Measurements from ENCODE around the gene RTN1.
A peak's percentile ranks its signal among the peaks of the same experiment; 100 is the strongest.

RTN1 gene

DNA sequence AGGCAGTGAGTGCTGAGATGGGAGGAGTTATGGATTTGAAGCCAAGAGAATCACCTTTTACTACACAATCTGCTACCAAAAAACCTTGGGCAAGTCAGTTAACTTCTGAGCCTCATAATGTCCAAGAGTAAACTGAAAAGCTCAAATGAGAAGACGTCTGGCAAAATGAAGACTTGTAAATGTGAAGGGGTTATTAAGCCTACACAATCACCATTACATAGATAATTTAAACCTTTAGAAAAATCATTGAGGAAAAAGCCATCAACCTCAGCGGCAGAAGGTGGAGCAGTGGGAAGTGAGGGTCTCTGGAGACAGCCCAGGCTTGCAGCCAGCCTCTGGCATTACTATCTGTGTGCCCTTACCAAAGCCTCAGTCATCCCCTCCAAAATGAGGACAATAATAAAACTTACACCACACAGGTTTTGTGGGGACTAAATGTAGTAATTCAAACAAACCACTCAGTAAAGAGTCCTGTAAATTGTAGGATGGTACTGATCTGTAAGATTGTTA is 243.5 kb downstream of the RTN1 start:
- no peak for DNase-seq

DNA sequence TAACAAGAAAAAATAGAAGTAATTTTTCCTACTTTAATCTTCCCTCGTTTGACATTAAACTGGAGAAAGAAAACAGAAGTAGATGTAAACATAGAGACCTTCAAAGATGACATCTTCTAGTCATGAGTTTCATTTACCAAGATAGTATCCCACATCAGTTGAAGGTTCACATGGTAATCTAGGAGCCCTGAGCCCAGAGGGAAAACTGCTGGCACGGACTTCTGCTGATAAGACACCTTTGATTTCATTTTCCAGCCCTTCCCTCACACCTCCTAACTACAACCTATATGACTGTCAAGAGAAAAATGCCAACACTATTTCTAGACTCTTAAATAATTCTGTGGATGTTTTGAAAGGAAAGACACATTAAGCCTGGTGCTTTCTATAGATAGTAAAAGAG is 247.9 kb downstream of the RTN1 start:
- DNase-seq, result no peak

DNA sequence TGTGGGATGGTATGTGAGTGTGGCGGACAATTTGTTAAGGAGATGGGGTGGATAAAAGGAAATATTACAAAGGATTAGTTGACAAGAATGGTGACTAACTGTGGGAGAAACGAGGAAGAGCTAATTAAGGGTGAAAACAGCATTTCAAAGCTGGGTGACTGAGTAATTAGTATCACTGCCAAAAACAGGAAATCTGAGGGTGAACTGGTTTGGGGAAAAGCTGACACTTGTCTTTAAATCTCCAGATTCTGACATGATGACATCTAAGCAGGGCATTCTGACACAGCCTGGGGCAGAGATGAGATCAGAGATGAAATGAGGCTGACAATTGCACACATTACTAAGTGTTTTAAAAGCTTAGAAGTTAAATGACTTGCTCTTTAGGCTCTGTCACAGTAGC is 251.5 kb downstream of the RTN1 start:
- DNase-seq, result peak; percentile 62 to 67

DNA sequence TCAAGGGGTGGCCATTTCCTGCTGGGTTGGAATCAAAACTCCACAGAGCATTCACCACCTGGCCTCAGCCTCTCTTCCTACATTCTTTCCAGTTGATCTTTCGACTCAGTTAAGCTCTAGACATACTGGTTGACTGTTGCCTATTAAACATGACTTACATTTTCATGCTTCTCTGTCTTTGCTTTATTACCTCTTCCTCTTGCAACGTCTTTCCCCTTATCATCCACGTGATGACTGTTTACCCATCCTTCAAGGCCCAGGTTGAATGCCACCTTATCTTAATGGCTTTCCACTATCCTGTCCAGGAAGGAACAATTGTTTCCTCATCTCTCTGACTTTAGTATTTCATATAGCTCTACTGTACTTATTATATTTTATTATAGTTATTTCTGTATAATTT is 269.5 kb downstream of the RTN1 start:
- no peak for DNase-seq

DNA sequence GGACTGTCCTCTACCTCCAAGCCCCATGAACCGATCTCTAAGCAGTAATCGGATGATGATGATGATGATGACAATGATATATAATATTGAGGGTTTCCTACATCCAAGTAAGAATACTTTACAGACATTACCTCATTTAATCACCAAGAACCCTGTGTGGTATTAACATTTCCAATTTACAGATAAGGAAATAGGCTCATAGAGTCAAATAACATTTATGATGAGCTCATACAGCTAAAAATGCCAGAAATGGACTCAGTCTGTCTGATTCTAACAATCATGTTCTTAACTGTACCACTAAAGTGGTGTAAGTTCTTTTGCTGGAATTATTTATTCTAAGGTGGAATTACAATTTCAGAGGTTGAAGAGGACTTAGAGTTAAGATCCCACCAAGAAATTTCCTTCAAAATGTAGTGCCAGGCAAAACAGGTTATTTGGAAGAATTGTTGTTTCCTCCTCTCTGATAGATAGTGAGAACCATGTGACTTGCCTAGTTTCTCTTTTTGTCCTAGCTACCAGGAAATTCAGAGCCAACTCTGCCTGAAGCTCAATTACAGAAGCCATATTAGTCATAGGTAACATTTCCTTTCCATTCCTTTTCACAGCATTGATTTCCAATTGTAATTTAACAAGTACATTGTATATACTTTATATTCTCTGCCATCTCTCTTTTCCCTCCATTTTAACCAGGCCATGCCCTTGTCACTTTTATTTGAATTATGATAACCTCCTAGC is 270.2 kb downstream of the RTN1 start:
- DNase-seq, result no peak

DNA sequence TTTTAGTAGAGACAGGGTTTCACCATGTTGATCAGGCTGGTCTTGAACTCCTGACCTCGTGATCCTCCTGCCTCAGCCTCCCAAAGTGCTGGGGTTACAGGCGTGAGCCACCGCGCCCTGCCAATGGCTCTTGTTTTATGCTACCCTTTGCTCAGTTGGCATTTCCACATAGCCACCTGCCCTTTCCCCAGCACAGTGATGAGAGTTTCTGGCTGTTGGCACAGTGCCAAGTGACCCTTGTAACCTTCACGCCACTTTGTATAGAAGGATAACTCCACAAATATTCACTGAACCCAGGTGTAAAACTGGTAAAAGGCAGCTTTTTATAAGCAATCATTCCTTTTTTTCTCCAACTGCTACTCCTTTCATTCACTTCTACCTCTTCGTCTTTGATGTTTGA is 275.5 kb downstream of the RTN1 start:
- no peak for DNase-seq

DNA sequence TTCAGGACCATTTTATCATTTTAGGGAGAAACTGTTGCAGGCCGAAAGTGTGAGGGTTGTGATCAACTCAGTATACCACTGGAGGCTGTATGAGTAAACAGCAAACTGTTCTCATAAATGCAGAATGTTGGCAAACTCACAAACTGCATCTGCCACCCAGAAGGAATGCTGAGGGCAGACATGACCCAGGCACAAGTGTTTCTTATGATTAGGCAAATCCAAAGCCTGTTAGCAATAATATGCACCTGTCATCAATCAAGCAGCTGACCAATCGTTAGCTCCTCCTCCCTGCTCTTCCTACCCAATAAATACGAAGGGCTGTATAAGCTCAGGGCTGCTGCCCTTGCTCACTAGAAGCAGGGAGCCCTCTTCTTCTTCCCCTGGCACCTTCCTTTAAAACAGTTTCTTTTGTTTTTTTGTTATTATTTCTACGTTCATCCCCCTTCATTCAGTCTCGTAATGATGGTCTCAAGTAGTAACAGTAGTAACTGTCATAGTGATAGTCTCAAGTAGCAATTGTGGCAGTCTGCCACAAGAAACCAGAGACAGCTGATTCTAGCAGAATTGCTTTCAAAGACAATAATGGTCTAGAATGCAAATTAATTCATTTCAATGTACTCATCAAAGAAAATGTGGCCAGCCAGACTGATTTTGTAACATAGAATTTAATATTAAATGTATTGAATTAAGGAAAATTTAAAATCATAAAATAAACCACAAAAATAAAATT is 278.8 kb downstream of the RTN1 start:
- no peak for DNase-seq

DNA sequence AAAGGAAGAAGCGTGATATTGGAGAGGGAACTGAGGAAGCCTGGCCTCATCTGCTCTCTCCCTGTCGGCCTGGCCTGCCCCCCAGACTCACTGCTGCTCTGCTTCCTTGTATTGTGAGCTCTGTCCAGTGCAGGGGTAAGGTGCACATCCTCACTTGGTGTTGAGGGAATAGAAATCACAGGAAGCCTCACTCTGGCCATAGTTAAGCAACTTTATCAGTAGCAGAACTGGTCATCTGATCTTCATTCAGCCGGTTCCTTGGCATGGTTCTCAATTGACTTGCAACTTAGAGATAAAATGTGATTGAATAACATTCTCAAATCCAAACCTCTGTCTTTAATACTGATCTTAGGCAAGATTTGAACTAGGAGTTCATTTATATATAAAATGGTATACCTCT is 282.5 kb downstream of the RTN1 start:
- peak; percentile 33 to 42 for DNase-seq

DNA sequence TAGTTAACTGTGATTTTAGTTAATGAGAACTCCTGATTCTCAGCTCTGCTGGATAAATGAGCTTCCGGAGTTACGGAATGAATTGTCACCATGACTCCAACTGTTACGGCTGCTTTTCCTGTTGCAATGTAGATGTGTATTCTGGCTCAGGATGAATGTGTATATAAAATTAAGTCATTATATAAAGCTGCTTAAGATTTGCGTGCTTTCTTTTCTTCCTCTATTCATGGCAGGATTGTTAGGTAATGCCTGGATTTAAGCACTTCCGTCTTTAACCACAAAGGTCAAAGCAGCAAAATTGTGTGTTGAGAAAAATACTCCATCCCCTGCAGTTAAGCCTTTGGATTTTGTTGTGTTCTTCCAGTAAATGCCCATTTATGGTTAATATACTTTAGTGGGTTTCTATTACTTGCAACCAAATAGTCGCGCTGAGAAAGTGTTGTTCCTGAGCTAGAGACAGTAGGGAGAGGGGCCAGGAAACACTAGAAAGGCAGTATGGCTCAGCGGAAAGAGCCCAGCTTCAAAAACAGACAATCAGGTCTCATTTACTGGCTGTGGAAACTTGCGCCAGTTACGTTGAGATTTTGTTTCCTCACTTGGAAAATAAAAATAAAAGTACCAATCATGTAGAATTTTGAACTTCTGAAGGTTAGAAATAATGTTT is 284.6 kb downstream of the RTN1 start:
- DNase-seq, result peak; percentile 65 to 77

DNA sequence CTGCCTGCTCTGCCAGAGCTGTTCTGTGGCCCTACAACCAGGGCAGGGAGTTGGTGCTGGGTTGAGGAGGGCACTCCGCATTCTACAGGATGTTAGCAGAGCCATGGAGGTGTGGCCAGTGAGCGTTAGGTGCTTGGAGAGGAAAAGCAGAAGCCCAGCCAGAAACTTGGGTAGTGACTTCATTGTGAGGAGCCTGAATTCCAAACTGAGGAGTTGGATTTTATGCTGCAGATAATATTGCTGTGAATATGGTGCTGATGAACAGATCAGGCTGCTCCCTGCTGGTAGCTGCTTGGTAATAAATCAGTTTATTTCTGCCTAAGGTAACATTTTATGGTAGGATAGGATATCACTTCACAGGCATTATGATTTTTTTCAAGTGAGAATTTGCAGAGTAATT is 286.8 kb downstream of the RTN1 start:
- peak in 1 of 2 donors; percentile 24 for DNase-seq

DNA sequence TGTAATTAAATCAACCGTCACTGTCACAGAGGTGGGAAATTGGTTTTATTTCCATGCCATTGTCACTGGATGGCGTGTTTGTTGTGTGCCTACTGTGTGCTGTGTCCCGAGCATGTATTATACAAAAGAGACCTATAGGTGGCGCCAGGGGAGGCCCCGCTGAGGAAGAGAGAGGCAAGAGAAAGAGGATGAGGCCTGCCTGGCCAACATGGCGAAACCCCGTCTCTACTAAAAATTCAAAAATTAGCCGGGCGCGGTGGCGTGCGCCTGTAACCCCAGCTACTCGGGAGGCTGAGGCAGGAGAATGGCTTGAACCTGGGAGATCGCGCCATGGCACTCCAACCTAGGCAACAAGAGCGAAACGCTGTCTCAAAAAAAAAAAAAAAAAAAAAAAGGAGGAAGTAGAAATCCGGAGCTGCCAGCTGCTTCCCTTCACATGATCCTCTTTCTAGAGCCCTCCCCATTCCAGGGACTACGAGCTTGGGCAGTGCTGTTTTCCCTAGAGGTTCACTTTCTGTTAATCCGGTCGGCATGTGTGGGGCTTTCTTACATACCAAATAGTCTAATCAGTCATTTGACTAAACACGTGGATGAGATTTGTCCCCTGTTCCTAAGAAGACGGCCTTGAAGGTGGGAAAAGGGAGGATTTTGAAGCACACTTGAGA is 287.6 kb downstream of the RTN1 start:
- DNase-seq, result peak; percentile 61 to 64

DNA sequence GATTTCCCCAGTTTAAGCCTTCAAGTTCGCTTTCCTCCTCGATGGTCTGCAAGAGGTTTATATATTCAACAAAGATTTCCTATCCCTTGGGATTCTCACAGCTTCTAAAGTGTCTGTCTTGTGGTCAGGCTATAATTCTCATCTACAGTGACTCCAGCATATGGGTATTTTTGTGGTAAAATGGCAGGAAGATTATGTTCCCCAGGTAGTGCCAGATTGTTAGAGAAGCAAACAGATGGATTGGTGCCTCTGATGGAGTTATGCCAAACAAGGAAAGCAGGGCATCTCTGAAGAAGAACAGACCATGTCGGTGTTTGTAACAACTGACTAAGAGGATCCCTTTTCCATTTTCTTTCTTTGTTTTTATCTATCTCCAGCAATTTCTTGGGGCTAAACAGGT is 288.4 kb downstream of the RTN1 start:
- no peak for DNase-seq

DNA sequence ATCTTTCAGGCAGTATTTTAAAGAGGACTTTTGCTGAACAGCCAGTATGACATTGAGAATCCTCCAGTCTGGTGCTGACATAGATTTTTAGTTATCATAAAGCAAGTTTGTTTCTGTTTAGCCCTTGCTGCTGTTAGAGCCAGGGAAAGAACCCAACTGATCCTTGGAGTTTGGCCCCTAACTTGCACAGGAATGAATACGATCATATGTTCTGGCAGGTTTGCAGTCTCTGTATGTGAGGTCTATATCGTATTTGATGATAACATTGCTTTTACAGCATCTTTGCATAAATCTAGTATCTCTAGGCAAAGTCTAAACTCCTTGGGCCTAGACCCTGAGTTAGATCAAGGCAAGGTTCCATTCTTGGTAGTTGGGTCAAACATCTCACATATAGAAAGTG is 289.7 kb downstream of the RTN1 start:
- DNase-seq, result no peak

DNA sequence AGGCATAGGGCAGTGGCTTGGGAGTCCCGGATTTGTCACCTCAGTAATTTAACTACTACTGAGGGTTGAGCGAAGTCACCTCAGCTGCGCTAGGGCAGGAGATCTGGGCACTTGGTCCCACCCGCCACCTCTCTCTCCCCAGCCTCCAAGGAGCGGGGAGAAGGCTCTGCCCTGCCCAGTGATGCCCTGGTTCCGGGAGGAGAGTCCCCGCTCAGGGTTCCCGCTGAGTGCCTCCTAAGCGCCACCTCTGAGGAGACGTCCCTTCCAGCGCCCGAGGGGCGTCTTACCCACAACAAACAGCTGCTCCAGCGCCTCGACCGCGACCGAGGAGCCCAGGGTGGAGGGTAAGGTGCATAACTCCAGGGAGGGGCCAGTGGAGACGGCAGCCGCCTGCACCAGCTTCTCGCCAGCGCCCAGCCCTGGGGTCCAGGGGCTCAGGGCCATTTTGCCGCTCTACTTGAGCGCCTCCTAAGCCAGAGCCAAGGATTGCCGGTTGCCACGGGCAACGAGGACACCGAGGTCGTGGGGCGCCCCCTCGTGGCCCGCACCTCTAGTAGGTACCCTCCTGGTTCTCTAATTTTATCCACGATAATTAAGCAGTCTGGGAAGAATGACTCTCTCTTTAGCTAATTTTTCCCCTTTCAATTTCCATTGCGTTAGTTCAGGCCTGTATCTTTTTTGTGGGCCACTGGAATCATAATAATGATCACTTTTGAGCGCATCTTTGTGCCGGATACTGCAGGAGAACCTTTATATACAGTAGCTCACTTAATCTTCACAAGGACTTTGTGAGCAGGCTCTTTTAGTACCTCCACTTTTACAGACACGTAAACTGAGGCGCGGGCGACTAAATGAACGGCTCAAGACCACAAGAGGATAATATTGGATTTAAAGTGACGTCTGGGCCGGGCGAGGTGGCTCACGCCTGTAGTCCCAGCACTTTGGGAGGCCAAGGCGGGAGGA is 294.0 kb downstream of the RTN1 start, which contains the start of gene CCDC175:
Gene CCDC175, minus strand, starts transcription at position 481 of the 963 bp plus-strand sequence. Its CDS starts 37 bp downstream, at position 444.
- DNase-seq, result peak; percentile 77 to 89

DNA sequence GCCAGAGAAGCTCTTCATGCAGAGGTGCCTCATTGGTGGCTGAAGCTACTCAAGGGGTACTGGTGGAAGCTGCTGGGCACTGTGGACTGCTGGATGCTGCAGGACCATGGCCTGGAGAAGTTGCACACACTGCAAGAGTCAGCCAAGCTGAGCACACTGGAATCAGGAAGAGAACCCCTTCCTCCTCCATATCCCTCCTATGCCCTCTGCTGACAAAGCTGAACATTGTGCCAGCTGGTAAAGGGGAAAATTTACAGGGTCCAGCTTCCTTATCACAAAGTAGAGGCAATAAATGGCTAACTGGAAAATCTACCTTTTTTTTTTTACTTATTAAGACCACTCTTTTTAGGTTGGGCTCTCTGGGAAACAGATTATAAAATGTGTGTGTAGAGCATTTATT is 300.5 kb downstream of the RTN1 start:
- peak in 1 of 2 donors; percentile 15 for DNase-seq

DNA sequence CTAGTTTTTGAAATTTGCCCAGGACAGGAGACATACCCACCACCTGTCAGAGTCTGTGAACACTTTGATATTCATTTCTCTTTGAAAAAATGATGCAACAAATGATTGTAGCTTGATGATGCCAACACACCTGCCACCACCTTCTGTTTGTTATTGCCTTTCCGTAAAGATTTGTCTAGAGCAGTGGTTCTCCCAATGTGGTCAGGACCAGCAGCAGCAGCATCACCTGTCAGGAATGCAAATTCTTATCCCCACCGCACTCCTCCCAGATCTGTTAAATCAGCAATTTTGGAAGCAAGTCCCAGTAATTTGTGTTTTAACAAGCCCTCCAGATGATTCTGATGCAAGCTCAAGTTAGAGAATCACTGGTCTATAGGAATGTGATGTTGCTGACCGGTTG is 303.9 kb downstream of the RTN1 start:
- DNase-seq, result no peak

DNA sequence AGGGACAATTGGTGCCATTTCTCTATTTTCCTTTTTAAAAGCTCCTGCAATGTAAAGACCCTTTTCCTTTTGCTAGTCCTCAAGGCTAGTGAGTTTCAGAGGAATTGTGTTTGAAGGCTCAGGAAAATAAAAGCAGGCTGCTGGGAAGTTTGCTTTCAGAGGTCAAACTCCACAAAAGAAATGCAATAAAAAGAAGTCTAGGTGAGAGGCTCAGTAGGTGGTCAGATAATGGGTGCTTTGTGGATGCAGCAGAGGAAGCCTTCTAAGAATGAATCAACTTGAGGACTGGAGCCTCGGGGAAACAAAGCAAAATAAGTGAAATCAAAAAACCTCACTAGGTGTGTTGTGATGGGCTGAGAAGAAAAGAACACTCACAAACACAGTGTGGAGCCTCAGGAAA is 304.3 kb downstream of the RTN1 start:
- DNase-seq, result no peak

DNA sequence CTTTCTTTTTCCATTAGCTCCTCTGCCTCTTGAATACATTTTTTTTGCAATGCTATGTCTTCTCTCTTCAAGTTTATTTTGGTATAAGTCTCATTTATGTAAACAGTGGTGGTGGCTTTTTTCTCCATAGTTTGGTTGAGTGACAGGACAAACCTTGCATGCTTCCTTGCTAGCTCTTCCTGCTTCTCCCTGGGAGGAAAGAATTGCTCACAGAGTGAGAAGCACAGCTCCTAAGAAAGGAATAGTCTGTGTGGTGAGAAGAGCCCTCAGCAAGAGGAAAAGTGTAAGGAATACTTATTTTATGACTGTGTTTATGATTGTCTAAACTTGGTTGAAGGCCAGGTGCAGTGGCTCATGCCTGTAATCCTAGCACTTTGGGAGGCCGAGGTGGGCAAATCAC is 305.5 kb downstream of the RTN1 start:
- no peak for DNase-seq

DNA sequence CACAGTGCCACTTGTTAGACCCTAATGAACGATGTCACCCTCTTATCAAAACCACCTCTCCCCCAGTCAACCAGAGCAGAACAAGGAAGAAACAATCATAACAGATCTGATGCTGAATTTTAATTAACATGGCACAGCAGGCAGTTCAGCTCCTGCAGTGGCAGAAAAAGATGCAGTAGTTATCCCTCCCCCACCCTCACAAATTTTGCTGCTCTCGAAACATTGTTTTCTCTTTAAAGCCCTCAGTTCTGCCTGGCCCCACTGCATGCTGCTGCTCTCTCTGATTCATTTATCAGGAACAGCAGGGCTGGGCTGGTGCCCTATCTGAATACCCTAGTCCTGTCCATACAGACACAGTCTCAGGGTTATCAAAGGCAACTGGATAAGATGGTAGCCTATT is 306.2 kb downstream of the RTN1 start:
- DNase-seq, result no peak

DNA sequence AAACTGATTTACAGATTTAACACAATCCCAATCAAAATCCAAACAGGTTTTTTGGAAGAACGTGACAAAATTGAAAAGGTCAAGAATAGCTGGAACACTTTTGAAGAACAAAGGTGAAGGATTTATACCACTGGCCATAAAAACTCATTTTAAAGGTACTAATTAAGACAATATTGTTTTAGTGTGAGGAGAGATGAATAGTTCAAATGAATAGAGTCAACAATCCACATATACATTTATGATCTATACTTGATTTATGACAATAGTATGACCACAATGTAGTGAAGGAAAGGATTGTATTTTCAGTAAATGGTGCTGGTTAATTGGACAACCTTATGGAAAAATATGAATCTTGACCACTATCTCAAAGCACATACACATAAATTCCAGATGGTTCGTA is 323.3 kb downstream of the RTN1 start:
- DNase-seq, result no peak
